Breast epithelium (tissue), 3 donors: ENCODE measurements around the gene CHRM5.

Experiments
- CTCF ChIP-seq, 3 donors: fragments of 450-650 bp; IDR thresholded peaks; one replicate each; pipeline ENCODE4 v1.5.1; 2016 to 2017; ENCODE audit warnings: antibody characterized with exemption in 3 of 3, mild to moderate bottlenecking in 3 of 3, moderate library complexity in 3 of 3
- POLR2A ChIP-seq: fragments of 450-650 bp; IDR thresholded peaks from one replicate; pipeline ENCODE4 v1.6.1; 2016; ENCODE audit warnings: antibody characterized with exemption, mild to moderate bottlenecking, moderate library complexity

- no peak for TF ChIP-seq CTCF (IDR thresholded peaks at IDR 0.05)
- no peak for TF ChIP-seq POLR2A
Measured at GRCh38 chr15:34018021-34018645, 49.8 kb downstream of the CHRM5 start.
